CD14-positive monocyte (primary cell): ENCODE data around the gene CD300A. TPM values are rescaled to one million over a fixed set of nuclear protein-coding genes. Genes with fewer than 3 reads are reported as not detected.

Experiments used
- DNase-seq, 3 donors: peaks; one replicate each; pipeline ENCODE4 v3.0.0-alpha.2; 2011 to 2022
- H2AFZ ChIP-seq: 2 replicates; pipeline ENCODE4 v1.6.0; 2012; ENCODE audit warnings: mild to moderate bottlenecking, low read depth, low read length, inconsistent platforms; ENCODE audit not compliant: insufficient read depth, poor library complexity, severe bottlenecking
- H3K27ac ChIP-seq, 2 donors: 1 replicate in 1 of 2; 2 replicates in 1 of 2; pipeline ENCODE4 v1.5.1; 2012 to 2013; ENCODE audit warnings: low read length in 2 of 2, control low read depth in 1 of 2, inconsistent platforms in 1 of 2, low read depth in 1 of 2, mild to moderate bottlenecking in 1 of 2
- H3K27me3 ChIP-seq, 2 donors: one replicate each; pipeline versions ENCODE4 v1.6.0 to v1.6.1; 2011 to 2013; ENCODE audit warnings: low read length in 2 of 2; ENCODE audit not compliant: control insufficient read depth in 2 of 2, insufficient read depth in 2 of 2
- H3K36me3 ChIP-seq, 2 donors: replicated peaks in 1 of 2; 1 replicate in 1 of 2; 2 replicates in 1 of 2; pipeline versions ENCODE4 v1.5.1 to v1.6.1; 2012 to 2013; ENCODE audit warnings: low read length in 2 of 2, control low read depth in 1 of 2, inconsistent platforms in 1 of 2, mild to moderate bottlenecking in 1 of 2; ENCODE audit not compliant: insufficient read depth in 2 of 2, control insufficient read depth in 1 of 2
- H3K4me1 ChIP-seq, 2 donors: 1 replicate in 1 of 2; 2 replicates in 1 of 2; pipeline versions ENCODE4 v1.5.1 to v1.6.1; 2012 to 2013; ENCODE audit warnings: low read length in 2 of 2, control low read depth in 1 of 2, inconsistent platforms in 1 of 2, mild to moderate bottlenecking in 1 of 2, moderate library complexity in 1 of 2; ENCODE audit not compliant: insufficient read depth in 2 of 2, control insufficient read depth in 1 of 2
- H3K4me2 ChIP-seq: replicated peaks from 2 replicates; pipeline ENCODE3; 2012; ENCODE audit warnings: low read length, moderate library complexity, mild to moderate bottlenecking; ENCODE audit not compliant: poor library complexity, severe bottlenecking; ENCODE audit errors: extremely low read depth
- H3K4me3 ChIP-seq, 3 experiments: fragments of 200-600 bp in 1 of 3; sonication (generic) in 1 of 3; replicated peaks in 1 of 3; 1 replicate in 2 of 3; 2 replicates in 1 of 3; pipeline ENCODE4 v1.5.1; 2011 to 2013; ENCODE audit warnings: low read length in 3 of 3, mild to moderate bottlenecking in 3 of 3, control low read depth in 2 of 3, low read depth in 2 of 3, inconsistent platforms in 1 of 3, moderate library complexity in 1 of 3
- H3K79me2 ChIP-seq: 2 replicates; pipeline ENCODE4 v1.6.0; 2012; ENCODE audit warnings: mild to moderate bottlenecking, control low read depth, inconsistent platforms, low read length, moderate library complexity; ENCODE audit not compliant: insufficient read depth
- H3K9ac ChIP-seq: 2 replicates; pipeline ENCODE4 v1.6.0; 2017; ENCODE audit warnings: low read length, mild to moderate bottlenecking; ENCODE audit not compliant: insufficient read depth, poor library complexity, severe bottlenecking
- H3K9me3 ChIP-seq, 2 donors: replicated peaks in 1 of 2; 1 replicate in 1 of 2; 2 replicates in 1 of 2; pipeline versions ENCODE4 v1.5.1 to v1.6.1; 2012 to 2013; ENCODE audit warnings: low read length in 2 of 2, control low read depth in 1 of 2; ENCODE audit not compliant: control insufficient read depth in 1 of 2, insufficient read depth in 1 of 2
- H4K20me1 ChIP-seq: 2 replicates; pipeline ENCODE4 v1.6.0; 2012; ENCODE audit warnings: mild to moderate bottlenecking, low read length, control low read depth, moderate library complexity; ENCODE audit not compliant: insufficient read depth
- H3K27ac Mint-ChIP-seq, 7 donors: one replicate each; pipeline ENCODE4 v1.8.0; 2020; ENCODE audit warnings: mild to moderate bottlenecking in 7 of 7, mixed read lengths in 7 of 7, moderate library complexity in 6 of 7, inconsistent platforms in 2 of 7
- H3K27me3 Mint-ChIP-seq, 3 donors: one replicate each; pipeline ENCODE4 v1.8.0; 2021 to 2022; ENCODE audit warnings: low read depth in 3 of 3, mild to moderate bottlenecking in 3 of 3, mixed read lengths in 3 of 3, moderate library complexity in 3 of 3, inconsistent platforms in 1 of 3
- H3K36me3 Mint-ChIP-seq, 2 donors: one replicate each; pipeline ENCODE4 v1.8.0; 2020; ENCODE audit warnings: mixed read lengths in 2 of 2, inconsistent platforms in 1 of 2, mild to moderate bottlenecking in 1 of 2
- H3K4me1 Mint-ChIP-seq: one replicate; pipeline ENCODE4 v1.8.0; 2020; ENCODE audit warnings: mild to moderate bottlenecking, mixed read lengths
- H3K4me3 Mint-ChIP-seq, 2 donors: one replicate each; pipeline ENCODE4 v1.8.0; 2020; ENCODE audit warnings: mild to moderate bottlenecking in 2 of 2, mixed read lengths in 2 of 2, moderate library complexity in 1 of 2
- H3K9me3 Mint-ChIP-seq, 7 donors: one replicate each; pipeline ENCODE4 v1.8.0; 2020 to 2022; ENCODE audit warnings: mixed read lengths in 7 of 7, mild to moderate bottlenecking in 6 of 7, moderate library complexity in 6 of 7, inconsistent platforms in 2 of 7
- CTCF ChIP-seq: fragments of 200-600 bp; IDR thresholded peaks from one replicate; pipeline ENCODE4 v1.8.0; 2022; ENCODE audit warnings: antibody characterized with exemption, mild to moderate bottlenecking
- WGBS: methylation state at CpG from one replicate; pipeline ENCODE4 v1.1.5; 2013; ENCODE audit warnings: missing lambda C conversion rate; ENCODE audit not compliant: insufficient coverage; 5-methylcytosine and 5-hydroxymethylcytosine counted together
- intact Hi-C, 2 donors: fragments of 100-400 bp; cut with micrococcal nuclease; formaldehyde crosslinking; loops; one replicate each; pipeline versions ENCODE4 v1.15.0 to v1.15.1; 2023
- polyA minus RNA-seq: library from RNA; depleted of rRNA, polyadenylated mRNA; stranded (reverse); fragments of >200 nt; gene quantifications from 2 replicates; pipeline ENCODE4 v1.2.3, GENCODE V29; 2012
- polyA plus RNA-seq, 3 donors: library from polyadenylated mRNA; depleted of rRNA in 1 of 3; unstranded in 2 of 3; stranded (reverse) in 1 of 3; fragments of 300-500 nt in 2 of 3; fragments of >200 nt in 1 of 3; fragmentation: Illumina TruSeq in 2 of 3; gene quantifications; 1 replicate in 2 of 3; 2 replicates in 1 of 3; pipeline ENCODE4 v1.2.3, GENCODE V29; 2012 to 2021
- total RNA-seq, 12 experiments: library from RNA in 1 of 12; stranded (reverse) in 1 of 12; fragments of 120-200 nt in 1 of 12; gene quantifications; one replicate each; pipeline ENCODE4 v1.2.4 and lab custom pipeline; 2013 to 2026; ENCODE audit warnings: mixed read lengths in 6 of 12, inconsistent platforms in 1 of 12

CD300A gene
- total RNA-seq (2013), result 189 TPM
- 100 to 1,000 TPM; 173 to 222 (median 212) TPM for polyA plus RNA-seq
- 128 and 194 TPM in 2 replicates for polyA minus RNA-seq
- 5.8 to 118 (median 78.7) reads per million in 11 experiments for total RNA-seq (lab: John Stamatoyannopoulos, UW)

DNA sequence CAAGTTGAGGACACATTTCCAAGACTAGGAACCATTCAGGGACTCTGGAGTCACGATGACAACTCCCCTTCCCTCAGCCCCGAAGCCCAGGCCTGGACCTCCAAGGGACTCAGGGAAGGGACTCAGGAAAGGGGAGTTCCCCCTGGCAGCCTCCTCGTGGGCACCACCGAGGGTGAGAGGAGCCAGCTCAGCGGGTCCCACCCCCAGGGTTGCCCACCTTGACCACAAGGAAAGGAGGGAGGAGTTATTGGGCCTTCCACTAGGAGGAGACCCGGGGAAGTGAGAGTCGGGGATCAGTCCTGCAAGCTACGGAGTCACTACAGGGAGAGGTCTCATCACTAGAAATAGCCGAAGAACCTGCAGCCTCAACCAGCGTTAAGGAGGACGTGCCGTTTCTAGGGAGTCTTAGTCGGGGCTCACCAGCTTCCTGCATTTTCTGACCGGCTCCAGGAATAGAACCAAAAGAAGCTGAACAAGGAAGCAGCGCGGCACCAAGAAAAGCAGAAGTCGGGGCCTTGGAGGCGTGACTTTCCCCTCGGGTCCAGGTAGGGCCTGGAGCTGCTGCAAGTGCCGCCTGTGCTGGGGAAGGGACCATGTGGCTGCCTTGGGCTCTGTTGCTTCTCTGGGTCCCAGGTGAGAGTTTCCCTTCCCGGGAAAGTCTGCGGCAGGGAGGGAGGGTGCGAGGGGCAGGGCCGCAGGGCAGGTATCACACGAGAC is at the start of gene CD300A:
CD300A (plus strand) TSS at position 524 of the 717 bp plus-strand sequence; CDS start at position 594, 70 bp downstream.
- peaks cover 22% of the 10 kb centered on the region for H3K4me1 Mint-ChIP-seq
- H3K4me1 ChIP-seq, result peaks cover 77 to 87% of the 10 kb centered on the region in 2 donors
- peaks cover 9 to 19% of the 10 kb centered on the region in 2 donors for H3K36me3 ChIP-seq
- H3K27ac Mint-ChIP-seq, result peak within 1 kb of the TSS in 3 of 7 donors; percentile 91 to 96 (median 92)
- no peaks in the 10 kb centered on the region for H3K9me3 ChIP-seq
- no peaks in the 10 kb centered on the region for H3K27me3 Mint-ChIP-seq
- no peak within 1 kb of the TSS for H3K4me3 Mint-ChIP-seq
- H3K4me2 ChIP-seq, result peak within 1 kb of the TSS; percentile 99
- H3K79me2 ChIP-seq, result peaks cover 55% of the 10 kb centered on the region
- no peaks in the 10 kb centered on the region for H3K9me3 Mint-ChIP-seq
- peak within 1 kb of the TSS; percentile 80 for H3K9ac ChIP-seq
- DNase-seq, result peak; percentile 71 to 82 (median 75)
- peak within 1 kb of the TSS; percentile 73 for H2AFZ ChIP-seq
- peaks cover 33% of the 10 kb centered on the region for H4K20me1 ChIP-seq
- no peaks in the 10 kb centered on the region for H3K27me3 ChIP-seq
- H3K36me3 Mint-ChIP-seq, result peaks cover 19 to 21% of the 10 kb centered on the region in 2 donors
- WGBS, result 0% methylated on average over 20 of the region's 25 CpGs
- H3K27ac ChIP-seq, result peak within 1 kb of the TSS; percentile 87 to 92
- intact Hi-C loops, result loop anchor here in 1 of 2 donors (2.0 kb wide), 1 partner anchor 27 kb away; no protein-coding TSS in a partner anchor
- peak within 1 kb of the TSS; percentile 95 to 99 (median 95) for H3K4me3 ChIP-seq
- TF ChIP-seq CTCF, result peak; percentile 13

- DNase-seq, result peak; percentile 35 to 73 (median 56)
- no peak overlapping the region for H3K4me3 ChIP-seq
- 79% methylated on average over 9 of the region's 12 CpGs for WGBS
- no peak overlapping the region for H3K9ac ChIP-seq
- Mint-ChIP-seq H3K36me3 (no peaks in the 10 kb centered on the region), H3K27me3 (peaks cover 2 to 19% (median 17%) of the 10 kb centered on the region in 3 donors), H3K27ac (peak overlapping the region in 1 of 7 donors; percentile 46), H3K4me3 (no peak overlapping the region), H3K9me3 (peaks cover 0 to 3% (median 0%) of the 10 kb centered on the region in 7 donors), H3K4me1 (peaks cover 5% of the 10 kb centered on the region)
- intact Hi-C loops, result no loop called here
- H3K4me2 ChIP-seq, result no peak overlapping the region
- no peaks in the 10 kb centered on the region for H3K9me3 ChIP-seq
- H3K79me2 ChIP-seq, result no peaks in the 10 kb centered on the region
- H3K27me3 ChIP-seq, result no peaks in the 10 kb centered on the region
- no peak overlapping the region for H3K27ac ChIP-seq
- H3K36me3 ChIP-seq, result no peaks in the 10 kb centered on the region
- TF ChIP-seq CTCF, result no peak
- H4K20me1 ChIP-seq, result no peaks in the 10 kb centered on the region
- H3K4me1 ChIP-seq, result no peaks in the 10 kb centered on the region
- H2AFZ ChIP-seq, result no peak overlapping the region
These were observed 49.0 kb upstream of the CD300A start for GRCh38 chr17:74417178-74418045.
